Tibial nerve (tissue), 4 donors: Measurements from ENCODE around the gene VCAM1.

Experiments used
- EP300 ChIP-seq, 2 donors: sonication (generic); formaldehyde crosslinking; IDR thresholded peaks; one replicate each; pipeline ENCODE4 v1.6.1; 2017; ENCODE audit warnings: antibody characterized with exemption in 2 of 2, mild to moderate bottlenecking in 1 of 2
- POLR2A ChIP-seq, 2 donors: fragments of 450-650 bp; IDR thresholded peaks; one replicate each; pipeline ENCODE4 v1.6.1; 2017; ENCODE audit warnings: antibody characterized with exemption in 2 of 2, mild to moderate bottlenecking in 2 of 2, moderate library complexity in 2 of 2
- TF ChIP-seq, protein P1 (sequence below), 5 experiments: fragments of 200-600 bp in 3 of 5; fragments of 450-650 bp in 2 of 5; sonication (generic) in 3 of 5; IDR thresholded peaks; one replicate each; pipeline ENCODE4 v1.5.1; 2016 to 2019; ENCODE audit warnings: antibody characterized with exemption in 5 of 5, mild to moderate bottlenecking in 3 of 5, moderate library complexity in 2 of 5

DNA sequence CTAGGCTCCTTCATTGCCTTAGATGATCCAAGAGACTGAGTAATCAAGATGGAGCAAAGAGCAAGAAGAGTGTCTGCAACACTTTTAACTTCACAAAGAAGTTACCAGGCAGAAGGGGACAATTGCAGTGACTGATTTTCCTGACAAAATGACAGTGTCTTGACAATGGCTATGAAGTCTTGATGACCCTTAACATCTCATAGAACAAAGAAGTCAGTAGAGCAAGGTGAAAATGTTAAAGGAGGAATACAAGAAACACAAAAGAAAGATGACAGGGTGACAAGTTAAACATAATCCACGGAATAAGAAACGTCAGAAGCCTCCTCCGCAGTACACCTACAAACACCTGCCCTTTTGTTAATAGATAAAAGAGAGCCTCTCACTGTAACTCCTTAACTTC lies 15.1 kb upstream of the VCAM1 start:
- TF ChIP-seq, protein P1, sequence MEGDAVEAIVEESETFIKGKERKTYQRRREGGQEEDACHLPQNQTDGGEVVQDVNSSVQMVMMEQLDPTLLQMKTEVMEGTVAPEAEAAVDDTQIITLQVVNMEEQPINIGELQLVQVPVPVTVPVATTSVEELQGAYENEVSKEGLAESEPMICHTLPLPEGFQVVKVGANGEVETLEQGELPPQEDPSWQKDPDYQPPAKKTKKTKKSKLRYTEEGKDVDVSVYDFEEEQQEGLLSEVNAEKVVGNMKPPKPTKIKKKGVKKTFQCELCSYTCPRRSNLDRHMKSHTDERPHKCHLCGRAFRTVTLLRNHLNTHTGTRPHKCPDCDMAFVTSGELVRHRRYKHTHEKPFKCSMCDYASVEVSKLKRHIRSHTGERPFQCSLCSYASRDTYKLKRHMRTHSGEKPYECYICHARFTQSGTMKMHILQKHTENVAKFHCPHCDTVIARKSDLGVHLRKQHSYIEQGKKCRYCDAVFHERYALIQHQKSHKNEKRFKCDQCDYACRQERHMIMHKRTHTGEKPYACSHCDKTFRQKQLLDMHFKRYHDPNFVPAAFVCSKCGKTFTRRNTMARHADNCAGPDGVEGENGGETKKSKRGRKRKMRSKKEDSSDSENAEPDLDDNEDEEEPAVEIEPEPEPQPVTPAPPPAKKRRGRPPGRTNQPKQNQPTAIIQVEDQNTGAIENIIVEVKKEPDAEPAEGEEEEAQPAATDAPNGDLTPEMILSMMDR (IDR thresholded peaks at IDR 0.05), result no peak
- no peak for TF ChIP-seq POLR2A (IDR thresholded peaks at IDR 0.05)
- no peak for TF ChIP-seq EP300 (IDR thresholded peaks at IDR 0.05)
